Natural killer cell (primary cell): ENCODE results near the gene ADGRB2. TPM values are rescaled to one million over a fixed set of nuclear protein-coding genes. Genes with fewer than 3 reads are reported as not detected.
A peak's percentile ranks its signal among the peaks of the same experiment; 100 is the strongest.

ENCODE experiments used
- ATAC-seq, 3 donors: fragments of 150-1000 bp in 2 of 3; fragments of 200-7000 bp in 1 of 3; cut with Tn5 transposase; 1 replicate in 1 of 3; 2 replicates in 2 of 3; pipeline ENCODE4 v1.10.0; 2021; ENCODE audit warnings: mild to moderate bottlenecking in 2 of 3, moderate library complexity in 2 of 3
- DNase-seq, 2 donors: peaks; one replicate each; pipeline versions ENCODE4 v3.0.0 to v3.0.0-alpha.2; 2013 to 2021; ENCODE audit warnings: mixed read lengths in 1 of 2
- H3K27ac ChIP-seq: one replicate; pipeline ENCODE4 v1.5.1; 2013; ENCODE audit warnings: mild to moderate bottlenecking, low read length
- H3K27me3 ChIP-seq: one replicate; pipeline ENCODE4 v1.6.1; 2013; ENCODE audit warnings: low read length; ENCODE audit not compliant: control insufficient read depth, insufficient read depth
- H3K36me3 ChIP-seq: one replicate; pipeline ENCODE4 v1.6.1; 2013; ENCODE audit warnings: low read length; ENCODE audit not compliant: control insufficient read depth, insufficient read depth
- H3K4me1 ChIP-seq: one replicate; pipeline ENCODE4 v1.6.1; 2013; ENCODE audit warnings: low read length; ENCODE audit not compliant: control insufficient read depth, insufficient read depth
- H3K4me3 ChIP-seq: one replicate; pipeline ENCODE4 v1.5.1; 2013; ENCODE audit warnings: low read length
- H3K9me3 ChIP-seq: one replicate; pipeline ENCODE4 v1.6.1; 2013; ENCODE audit warnings: low read length; ENCODE audit not compliant: control insufficient read depth, insufficient read depth
- H3K27ac Mint-ChIP-seq, 2 donors: one replicate each; pipeline ENCODE4 v1.8.0; 2022; ENCODE audit warnings: mild to moderate bottlenecking in 2 of 2, mixed read lengths in 2 of 2, moderate library complexity in 1 of 2
- H3K27me3 Mint-ChIP-seq, 2 donors: one replicate each; pipeline ENCODE4 v1.8.0; 2022; ENCODE audit warnings: low read depth in 2 of 2, mixed read lengths in 2 of 2
- H3K36me3 Mint-ChIP-seq: one replicate; pipeline ENCODE4 v1.8.0; 2022; ENCODE audit warnings: mixed read lengths
- H3K4me1 Mint-ChIP-seq, 2 donors: one replicate each; pipeline ENCODE4 v1.8.0; 2022; ENCODE audit warnings: mixed read lengths in 2 of 2
- H3K4me3 Mint-ChIP-seq: one replicate; pipeline ENCODE4 v1.8.0; 2022; ENCODE audit warnings: mild to moderate bottlenecking, moderate library complexity, mixed read lengths
- H3K9me3 Mint-ChIP-seq, 2 donors: one replicate each; pipeline ENCODE4 v1.8.0; 2022; ENCODE audit warnings: mixed read lengths in 2 of 2
- WGBS: methylation state at CpG from one replicate; pipeline ENCODE4 v1.1.7; 2013; ENCODE audit warnings: missing lambda C conversion rate; ENCODE audit not compliant: insufficient coverage; 5-methylcytosine and 5-hydroxymethylcytosine counted together
- intact Hi-C: fragments of 100-400 bp; cut with micrococcal nuclease; formaldehyde crosslinking; loops from one replicate; pipeline ENCODE4 v1.14.2; 2022
- total RNA-seq, 4 donors: library from RNA; stranded (reverse); fragments of 120-200 nt in 1 of 4; gene quantifications; one replicate each; pipeline versions ENCODE4 v1.2.3 to v1.2.4, GENCODE V29; 2013 to 2022
- TF ChIP-seq, protein P1 (sequence below): fragments of 200-600 bp; IDR thresholded peaks from one replicate; pipeline ENCODE4 v1.8.0; 2022; ENCODE audit warnings: antibody characterized with exemption

Gene ADGRB2
- total RNA-seq, 3 donors from 2014 or later (not counting 1 experiment from before 2014, with no cell fraction given): 7.6 to 19.9 (median 12.8) TPM

- TF ChIP-seq, protein P1, sequence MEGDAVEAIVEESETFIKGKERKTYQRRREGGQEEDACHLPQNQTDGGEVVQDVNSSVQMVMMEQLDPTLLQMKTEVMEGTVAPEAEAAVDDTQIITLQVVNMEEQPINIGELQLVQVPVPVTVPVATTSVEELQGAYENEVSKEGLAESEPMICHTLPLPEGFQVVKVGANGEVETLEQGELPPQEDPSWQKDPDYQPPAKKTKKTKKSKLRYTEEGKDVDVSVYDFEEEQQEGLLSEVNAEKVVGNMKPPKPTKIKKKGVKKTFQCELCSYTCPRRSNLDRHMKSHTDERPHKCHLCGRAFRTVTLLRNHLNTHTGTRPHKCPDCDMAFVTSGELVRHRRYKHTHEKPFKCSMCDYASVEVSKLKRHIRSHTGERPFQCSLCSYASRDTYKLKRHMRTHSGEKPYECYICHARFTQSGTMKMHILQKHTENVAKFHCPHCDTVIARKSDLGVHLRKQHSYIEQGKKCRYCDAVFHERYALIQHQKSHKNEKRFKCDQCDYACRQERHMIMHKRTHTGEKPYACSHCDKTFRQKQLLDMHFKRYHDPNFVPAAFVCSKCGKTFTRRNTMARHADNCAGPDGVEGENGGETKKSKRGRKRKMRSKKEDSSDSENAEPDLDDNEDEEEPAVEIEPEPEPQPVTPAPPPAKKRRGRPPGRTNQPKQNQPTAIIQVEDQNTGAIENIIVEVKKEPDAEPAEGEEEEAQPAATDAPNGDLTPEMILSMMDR: no peak
- Histone ChIP-seq H3K27ac (no peak overlapping the region), H3K9me3 (no peaks in the 10 kb centered on the region), H3K36me3 (no peaks in the 10 kb centered on the region), H3K27me3 (no peaks in the 10 kb centered on the region), H3K4me3 (no peak overlapping the region), H3K4me1 (peaks cover 8% of the 10 kb centered on the region)
- Mint-ChIP-seq H3K27ac (no peak overlapping the region), H3K36me3 (no peaks in the 10 kb centered on the region), H3K9me3 (no peaks in the 10 kb centered on the region), H3K27me3 (peaks cover 0 to 3% of the 10 kb centered on the region in 2 donors), H3K4me1 (peaks cover 3 to 5% of the 10 kb centered on the region in 2 donors), H3K4me3 (no peak overlapping the region)
- ATAC-seq (no peak), DNase-seq (no peak)
- 84% methylated on average over 10 of the region's 12 CpGs for WGBS
- intact Hi-C loops: no loop called here
Measured at GRCh38 chr1:31782421-31783410, 18.6 kb upstream of the ADGRB2 start.

DNA sequence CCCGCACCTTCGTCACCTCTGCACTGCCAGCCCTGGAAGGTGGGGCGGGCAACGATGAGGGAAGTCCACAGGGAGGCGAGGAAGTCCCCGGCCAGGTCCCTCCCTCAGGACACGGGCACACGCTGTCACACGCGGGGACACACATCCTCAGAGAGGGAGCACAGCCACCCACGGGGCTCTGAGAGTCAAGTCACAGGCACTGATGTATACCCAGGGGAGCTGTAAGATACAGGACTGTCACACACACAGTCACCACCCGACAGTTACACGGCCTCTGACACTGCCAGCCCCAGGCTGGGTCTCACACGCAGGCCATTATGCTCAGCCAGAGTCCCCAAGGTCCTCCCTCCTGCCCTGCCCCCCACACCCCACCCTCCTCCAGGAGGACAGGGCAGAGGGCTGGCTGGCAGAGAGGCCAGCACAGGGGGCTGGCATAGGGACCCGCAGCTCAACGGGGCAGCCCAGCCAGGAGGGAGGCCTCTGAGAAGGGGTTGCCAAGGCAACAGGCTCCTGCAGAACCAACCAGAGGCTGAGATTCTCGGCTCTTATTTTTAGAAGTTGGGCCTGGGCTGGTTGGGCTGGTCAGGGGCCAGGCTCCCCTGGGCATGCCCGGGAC lies 17.7 kb upstream of the ADGRB2 start:
- H3K36me3 Mint-ChIP-seq: no peaks in the 10 kb centered on the region
- WGBS: 82% methylated on average over 18 of the region's 18 CpGs
- no peaks in the 10 kb centered on the region for H3K27me3 ChIP-seq
- peaks cover 6% of the 10 kb centered on the region for H3K4me1 ChIP-seq
- no peak overlapping the region for H3K4me3 ChIP-seq
- no peaks in the 10 kb centered on the region for H3K9me3 ChIP-seq
- ATAC-seq (peak in 1 of 3 donors; percentile 18), DNase-seq (no peak)
- no peaks in the 10 kb centered on the region for H3K9me3 Mint-ChIP-seq
- peaks cover 0 to 11% of the 10 kb centered on the region in 2 donors for H3K27me3 Mint-ChIP-seq
- no peak overlapping the region for H3K27ac Mint-ChIP-seq
- no peak overlapping the region for H3K4me3 Mint-ChIP-seq
- intact Hi-C loops: no loop called here
- H3K4me1 Mint-ChIP-seq: no peaks in the 10 kb centered on the region
- no peaks in the 10 kb centered on the region for H3K36me3 ChIP-seq
- no peak overlapping the region for H3K27ac ChIP-seq
- TF ChIP-seq, protein P1: no peak

DNA sequence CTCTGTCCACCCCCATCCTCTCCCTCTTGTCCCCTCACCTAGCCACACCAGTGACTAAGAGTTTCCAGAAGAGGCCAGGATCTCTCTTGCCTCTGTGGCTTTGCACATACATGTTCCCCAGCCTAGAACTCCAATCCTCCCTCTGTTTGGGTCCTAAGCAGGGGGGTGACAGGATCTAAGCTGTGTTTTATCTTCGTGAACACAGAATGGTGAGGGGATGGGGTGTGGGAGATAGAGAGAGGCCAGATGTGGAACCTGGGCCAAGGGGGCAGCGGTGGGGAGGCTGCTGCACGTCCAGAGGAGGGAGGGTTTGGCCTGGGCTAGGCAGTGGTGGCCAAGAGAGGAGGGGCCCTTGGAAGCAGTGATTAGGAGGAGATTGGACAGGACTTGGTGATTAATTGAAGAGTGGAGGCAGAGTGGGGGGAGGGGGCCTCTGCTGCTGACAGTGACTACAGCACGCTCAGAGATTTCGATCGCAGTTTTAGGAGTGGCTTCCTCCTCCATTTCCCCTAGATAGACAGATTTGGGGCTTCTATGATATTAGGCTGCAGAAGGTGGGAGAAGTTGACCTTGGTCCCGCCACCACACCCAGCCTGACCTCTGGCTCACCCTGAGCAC lies 17.1 kb upstream of the ADGRB2 start:
- DNase-seq (no peak), ATAC-seq (peak in 1 of 3 donors; percentile 18)
- H3K9me3 ChIP-seq: no peaks in the 10 kb centered on the region
- no peak overlapping the region for H3K4me3 ChIP-seq
- H3K27ac ChIP-seq: no peak overlapping the region
- H3K4me1 Mint-ChIP-seq: no peaks in the 10 kb centered on the region
- intact Hi-C loops: no loop called here
- H3K36me3 ChIP-seq: no peaks in the 10 kb centered on the region
- peaks cover 6% of the 10 kb centered on the region for H3K4me1 ChIP-seq
- H3K9me3 Mint-ChIP-seq: no peaks in the 10 kb centered on the region
- WGBS: 80% methylated on average over 5 of the region's 7 CpGs
- no peaks in the 10 kb centered on the region for H3K36me3 Mint-ChIP-seq
- H3K27me3 Mint-ChIP-seq: peaks cover 0 to 17% of the 10 kb centered on the region in 2 donors
- H3K27me3 ChIP-seq: no peaks in the 10 kb centered on the region
- H3K27ac Mint-ChIP-seq: no peak overlapping the region
- no peak overlapping the region for H3K4me3 Mint-ChIP-seq
- TF ChIP-seq, protein P1: no peak
